GM12864 (cell line): Measurements from ENCODE around the gene TMEM218.
A peak's percentile ranks its signal among the peaks of the same experiment; 100 is the strongest.

Experiments used
- DNase-seq: peaks from one replicate; pipeline ENCODE4 v3.0.0-alpha.2; 2011; ENCODE audit warnings: low read depth
- H3K4me3 ChIP-seq: 2 replicates; pipeline ENCODE4 v1.5.1; 2011; ENCODE audit warnings: mild to moderate bottlenecking, low read depth, low read length, control low read depth
- TF ChIP-seq, protein P1 (sequence below): IDR thresholded peaks from 2 replicates; pipeline ENCODE4 v1.5.1; 2011; ENCODE audit warnings: low read depth, mild to moderate bottlenecking, moderate library complexity, low read length, control low read depth, inconsistent platforms; ENCODE audit errors: missing control alignments

Gene TMEM218

GRCh38 chr11:125132071-125132470, 20.6 kb upstream of the TMEM218 start:
- no peak overlapping the region for H3K4me3 ChIP-seq
- no peak for DNase-seq
- TF ChIP-seq, protein P1, sequence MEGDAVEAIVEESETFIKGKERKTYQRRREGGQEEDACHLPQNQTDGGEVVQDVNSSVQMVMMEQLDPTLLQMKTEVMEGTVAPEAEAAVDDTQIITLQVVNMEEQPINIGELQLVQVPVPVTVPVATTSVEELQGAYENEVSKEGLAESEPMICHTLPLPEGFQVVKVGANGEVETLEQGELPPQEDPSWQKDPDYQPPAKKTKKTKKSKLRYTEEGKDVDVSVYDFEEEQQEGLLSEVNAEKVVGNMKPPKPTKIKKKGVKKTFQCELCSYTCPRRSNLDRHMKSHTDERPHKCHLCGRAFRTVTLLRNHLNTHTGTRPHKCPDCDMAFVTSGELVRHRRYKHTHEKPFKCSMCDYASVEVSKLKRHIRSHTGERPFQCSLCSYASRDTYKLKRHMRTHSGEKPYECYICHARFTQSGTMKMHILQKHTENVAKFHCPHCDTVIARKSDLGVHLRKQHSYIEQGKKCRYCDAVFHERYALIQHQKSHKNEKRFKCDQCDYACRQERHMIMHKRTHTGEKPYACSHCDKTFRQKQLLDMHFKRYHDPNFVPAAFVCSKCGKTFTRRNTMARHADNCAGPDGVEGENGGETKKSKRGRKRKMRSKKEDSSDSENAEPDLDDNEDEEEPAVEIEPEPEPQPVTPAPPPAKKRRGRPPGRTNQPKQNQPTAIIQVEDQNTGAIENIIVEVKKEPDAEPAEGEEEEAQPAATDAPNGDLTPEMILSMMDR = no peak

- TF ChIP-seq, protein P1 = no peak
- no peak overlapping the region for H3K4me3 ChIP-seq
- no peak for DNase-seq
Measured at GRCh38 chr11:125129316-125129993, 18.0 kb upstream of the TMEM218 start.

- TF ChIP-seq, protein P1 = no peak
- no peak overlapping the region for H3K4me3 ChIP-seq
- DNase-seq = no peak
Measured at GRCh38 chr11:125128450-125128849, 17.0 kb upstream of the TMEM218 start.

DNA sequence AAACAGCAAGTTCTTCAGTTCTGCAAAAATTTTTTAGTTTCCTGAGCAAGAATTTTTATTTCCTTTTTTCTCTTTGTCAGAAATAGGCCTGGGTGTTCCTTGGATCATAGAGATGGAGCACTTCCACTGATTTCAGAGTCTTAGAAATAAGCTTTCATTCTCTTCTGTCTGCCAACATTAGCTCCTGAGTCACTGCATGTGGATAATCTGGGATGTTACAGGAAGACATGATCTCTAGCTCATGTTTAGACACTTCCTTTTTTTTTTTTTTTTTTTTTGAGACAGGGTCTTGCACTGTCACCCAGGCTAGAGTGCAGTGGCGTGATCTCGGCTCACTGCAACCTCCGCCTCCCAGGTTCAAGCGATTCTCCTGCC, 13.2 kb upstream of the TMEM218 start:
- no peak for DNase-seq
- H3K4me3 ChIP-seq = no peak overlapping the region
- TF ChIP-seq, protein P1 = no peak

DNA sequence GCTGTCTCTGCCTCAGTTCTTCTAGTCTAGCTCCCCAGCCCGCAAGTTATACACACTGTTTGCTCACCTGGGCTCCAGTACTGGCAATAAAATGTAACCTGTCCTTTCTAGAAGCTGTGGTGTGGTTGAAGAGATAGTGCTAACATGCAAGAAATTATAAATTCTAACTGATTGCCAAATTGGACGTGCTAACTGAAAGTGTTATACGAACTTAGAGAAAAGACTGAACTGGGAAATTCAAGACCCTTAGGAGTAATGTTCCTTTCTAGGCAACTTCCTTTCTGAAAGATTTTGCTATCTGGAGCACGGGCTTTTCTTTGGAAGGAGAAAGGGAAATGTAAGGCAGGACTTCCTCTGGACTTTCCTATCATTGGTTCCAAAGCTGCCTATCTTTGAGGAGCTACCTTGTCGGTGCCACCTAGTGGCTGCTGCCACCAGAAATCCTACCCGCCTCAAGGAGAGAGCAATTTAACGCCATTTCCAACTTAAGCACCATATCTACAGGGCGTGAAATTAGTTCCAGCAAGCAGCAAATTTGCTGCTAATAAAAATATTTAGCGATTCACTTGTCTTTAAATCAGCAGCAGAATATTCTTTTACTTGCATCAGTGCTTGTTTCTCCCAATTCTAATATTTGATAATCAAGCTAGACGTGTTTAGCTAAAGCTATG, 12.7 kb upstream of the TMEM218 start:
- DNase-seq = peak; percentile 44
- no peak overlapping the region for H3K4me3 ChIP-seq
- TF ChIP-seq, protein P1 = peak; percentile 65

- H3K4me3 ChIP-seq = no peak overlapping the region
- TF ChIP-seq, protein P1 = no peak
- DNase-seq = no peak
Measured at GRCh38 chr11:125123194-125123946, 11.9 kb upstream of the TMEM218 start.
